Measurements from ENCODE around the gene SPON1. TPM values are rescaled to one million over a fixed set of nuclear protein-coding genes. Genes with fewer than 3 reads are reported as not detected.

The SPON1 gene
- total and polyA plus RNA-seq, 11 donors, result 1.6 to 20.0 (median 6.8) TPM

GRCh38 chr11:14140991-14141390, 178.5 kb downstream of the SPON1 start:
- intact Hi-C loops (cut with DNase I), result loop anchor here in 2 of 10 donors (5.0 to 10.0 kb wide), 3 partner anchors 104 to 366 kb away; no protein-coding TSS in a partner anchor
- peaks cover 0 to 10% (median 0%) of the 10 kb centered on the region in 12 donors for H3K4me1 ChIP-seq
- H3K27me3 ChIP-seq, result no peaks in the 10 kb centered on the region
- no peak for DNase-seq
- 88 to 97% (median 92%) methylated on average over 3 of the region's 3 CpGs for whole genome bisulfite sequencing, 4 donors
- TF ChIP-seq, protein P1, sequence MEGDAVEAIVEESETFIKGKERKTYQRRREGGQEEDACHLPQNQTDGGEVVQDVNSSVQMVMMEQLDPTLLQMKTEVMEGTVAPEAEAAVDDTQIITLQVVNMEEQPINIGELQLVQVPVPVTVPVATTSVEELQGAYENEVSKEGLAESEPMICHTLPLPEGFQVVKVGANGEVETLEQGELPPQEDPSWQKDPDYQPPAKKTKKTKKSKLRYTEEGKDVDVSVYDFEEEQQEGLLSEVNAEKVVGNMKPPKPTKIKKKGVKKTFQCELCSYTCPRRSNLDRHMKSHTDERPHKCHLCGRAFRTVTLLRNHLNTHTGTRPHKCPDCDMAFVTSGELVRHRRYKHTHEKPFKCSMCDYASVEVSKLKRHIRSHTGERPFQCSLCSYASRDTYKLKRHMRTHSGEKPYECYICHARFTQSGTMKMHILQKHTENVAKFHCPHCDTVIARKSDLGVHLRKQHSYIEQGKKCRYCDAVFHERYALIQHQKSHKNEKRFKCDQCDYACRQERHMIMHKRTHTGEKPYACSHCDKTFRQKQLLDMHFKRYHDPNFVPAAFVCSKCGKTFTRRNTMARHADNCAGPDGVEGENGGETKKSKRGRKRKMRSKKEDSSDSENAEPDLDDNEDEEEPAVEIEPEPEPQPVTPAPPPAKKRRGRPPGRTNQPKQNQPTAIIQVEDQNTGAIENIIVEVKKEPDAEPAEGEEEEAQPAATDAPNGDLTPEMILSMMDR (IDR thresholded peaks at IDR 0.05), result no peak
- no peak for TF ChIP-seq POLR2A (IDR thresholded peaks at IDR 0.05)
- H3K36me3 ChIP-seq, result no peaks in the 10 kb centered on the region
- H3K9me3 ChIP-seq, result no peaks in the 10 kb centered on the region
- H3K4me3 ChIP-seq, result no peak overlapping the region
- H3K27ac ChIP-seq, result no peak overlapping the region
- no peak for ATAC-seq

DNA sequence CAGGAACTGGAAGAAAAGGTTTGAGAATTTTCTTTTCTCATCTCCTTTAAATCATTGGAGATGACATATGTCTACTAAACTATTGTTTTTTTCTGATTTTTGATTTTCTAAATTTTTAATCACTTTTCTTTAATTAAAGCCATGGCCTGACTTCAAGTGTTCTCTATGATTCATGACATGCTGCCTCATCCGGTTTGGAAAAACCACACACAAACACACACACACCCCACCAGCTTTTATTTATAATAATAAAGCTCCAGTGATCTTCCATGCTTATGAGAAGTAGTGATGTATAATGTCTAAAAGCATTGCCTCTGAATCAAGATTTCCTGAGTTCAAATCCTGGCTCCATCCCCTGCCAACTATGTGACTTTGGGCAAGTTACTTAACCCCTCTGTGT, 179.2 kb downstream of the SPON1 start:
- Histone ChIP-seq H3K36me3 (no peaks in the 10 kb centered on the region), H3K27me3 (no peaks in the 10 kb centered on the region), H3K4me1 (peaks cover 0 to 9% (median 0%) of the 10 kb centered on the region in 12 donors), H3K4me3 (no peak overlapping the region), H3K27ac (no peak overlapping the region), H3K9me3 (no peaks in the 10 kb centered on the region)
- no peak for ATAC-seq
- 64 to 90% (median 68%) methylated on average over 1 of the region's 1 CpG for WGBS, 4 donors
- TF ChIP-seq, protein P1 (IDR thresholded peaks at IDR 0.05), result no peak
- DNase-seq, result no peak
- intact Hi-C loops (cut with DNase I), result loop anchor here in 2 of 10 donors (5.0 to 10.0 kb wide), 3 partner anchors 103 to 367 kb away; no protein-coding TSS in a partner anchor

DNA sequence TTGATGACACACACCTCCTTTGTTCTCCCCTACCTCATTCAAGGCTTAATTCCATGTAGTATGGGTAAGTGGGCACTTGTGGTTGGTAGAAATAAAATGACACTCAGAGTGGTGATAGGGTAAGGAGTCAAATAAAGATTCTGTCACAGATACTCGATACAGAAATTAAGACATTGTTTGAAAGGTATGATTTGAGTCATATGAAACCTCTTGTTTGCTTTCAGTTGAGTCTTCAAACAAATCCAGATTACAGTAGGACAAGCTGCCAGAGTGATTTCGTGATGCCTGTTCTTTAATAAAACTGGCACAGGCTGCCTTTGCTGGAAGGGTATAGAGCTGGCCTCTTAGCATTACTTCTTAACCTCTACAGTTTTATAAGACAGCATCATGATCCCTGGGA, 182.4 kb downstream of the SPON1 start:
- Histone ChIP-seq H3K27me3 (peaks cover 0 to 6% (median 0%) of the 10 kb centered on the region in 9 donors), H3K9me3 (no peaks in the 10 kb centered on the region), H3K27ac (no peak overlapping the region), H3K4me1 (no peaks in the 10 kb centered on the region), H3K36me3 (no peaks in the 10 kb centered on the region), H3K4me3 (no peak overlapping the region)
- TF ChIP-seq, protein P1 (IDR thresholded peaks at IDR 0.05), result no peak
- no peak for TF ChIP-seq POLR2A (IDR thresholded peaks at IDR 0.05)
- 83 to 92% (median 87%) methylated on average over 2 of the region's 2 CpGs for WGBS, 4 donors
- intact Hi-C loops (cut with DNase I), result loop anchor here in 8 of 10 donors (5.0 to 10.0 kb wide), 6 partner anchors 100 to 373 kb away; no protein-coding TSS in a partner anchor
- DNase-seq (no peak), ATAC-seq (no peak)

DNA sequence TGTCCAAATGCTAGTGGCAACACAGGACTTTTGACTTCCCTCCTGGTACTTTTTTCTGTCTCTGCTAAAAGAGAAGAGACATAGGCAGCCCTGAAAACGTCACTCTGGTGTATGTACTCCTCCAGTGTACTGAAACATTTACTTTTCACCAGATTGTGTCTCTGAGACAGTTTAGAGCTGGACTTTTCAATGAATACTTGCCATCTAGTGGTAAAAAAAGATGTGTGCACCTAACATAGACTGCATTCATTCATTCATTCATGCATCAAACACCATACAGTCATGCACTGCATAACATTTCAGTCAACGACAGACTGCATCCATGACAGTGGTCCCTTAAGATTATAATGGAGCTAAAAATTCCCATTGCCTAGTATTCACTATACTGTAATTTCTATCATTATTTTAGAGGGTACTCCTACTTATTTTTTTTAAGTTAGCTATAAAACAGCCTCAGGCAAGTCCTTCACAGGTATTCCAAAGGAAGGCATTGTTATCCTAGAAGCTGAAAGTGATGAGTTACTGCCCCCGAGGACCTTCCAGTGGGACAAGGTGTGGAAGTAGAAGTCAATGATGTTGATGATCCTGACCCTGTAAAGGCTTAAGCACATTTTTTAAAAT, 186.2 kb downstream of the SPON1 start:
- no peak overlapping the region for H3K27ac ChIP-seq
- peaks cover 0 to 11% (median 0%) of the 10 kb centered on the region in 9 donors for H3K27me3 ChIP-seq
- peaks cover 0 to 8% (median 2%) of the 10 kb centered on the region in 12 donors for H3K9me3 ChIP-seq
- H3K4me1 ChIP-seq, result no peaks in the 10 kb centered on the region
- intact Hi-C loops (cut with DNase I), result loop anchor here in 9 of 10 donors (1.0 to 10.0 kb wide), 8 partner anchors 96 to 376 kb away; no protein-coding TSS in a partner anchor
- TF ChIP-seq POLR2A (IDR thresholded peaks at IDR 0.05), result no peak
- TF ChIP-seq, protein P1 (IDR thresholded peaks at IDR 0.05), result peak; percentile 39 to 73 (median 60)
- DNase-seq (no peak), ATAC-seq (peak in 3 of 4 donors; percentile 65 to 75 (median 74))
- WGBS, 4 donors, result 41 to 53% (median 50%) methylated on average over 3 of the region's 3 CpGs
- H3K36me3 ChIP-seq, result no peaks in the 10 kb centered on the region
- no peak overlapping the region for H3K4me3 ChIP-seq

Data from heart left ventricle (tissue), 16 donors.